RWPE2 (cell line): ENCODE results near the gene ADGRG6.

Experiments used
- ATAC-seq: fragments of 200-7000 bp; cut with Tn5 transposase; 3 replicates; pipeline ENCODE4 v1.9.1; 2021; ENCODE audit warnings: low read depth
- DNase-seq: peaks from one replicate; pipeline ENCODE4 v3.0.0-alpha.2; 2020; ENCODE audit warnings: low spot score
- H3K27ac ChIP-seq: fragments of 450-650 bp; 2 replicates; pipeline ENCODE4 v1.5.1; 2017; ENCODE audit warnings: mild to moderate bottlenecking; ENCODE audit not compliant: poor library complexity, severe bottlenecking
- H3K27me3 ChIP-seq: fragments of 250-450 bp; sonication (Bioruptor Pico); 2 replicates; pipeline ENCODE4 v1.5.1; 2021; ENCODE audit warnings: mild to moderate bottlenecking, moderate library complexity; ENCODE audit not compliant: insufficient read depth, poor library complexity, severe bottlenecking
- H3K36me3 ChIP-seq: fragments of 250-450 bp; sonication (Bioruptor Pico); 2 replicates; pipeline ENCODE4 v1.5.1; 2020; ENCODE audit warnings: low read depth, mild to moderate bottlenecking, moderate library complexity
- H3K4me1 ChIP-seq: fragments of 250-450 bp; sonication (Bioruptor Pico); 2 replicates; pipeline ENCODE4 v1.5.1; 2021; ENCODE audit warnings: mild to moderate bottlenecking, moderate library complexity; ENCODE audit not compliant: insufficient read depth, poor library complexity, severe bottlenecking
- H3K4me3 ChIP-seq: fragments of 250-450 bp; sonication (Bioruptor Pico); 2 replicates; pipeline ENCODE4 v1.5.1; 2021; ENCODE audit warnings: mild to moderate bottlenecking, moderate library complexity; ENCODE audit not compliant: severe bottlenecking
- H3K9me3 ChIP-seq: fragments of 250-450 bp; sonication (Bioruptor Pico); 2 replicates; pipeline ENCODE4 v1.5.1; 2021; ENCODE audit warnings: mild to moderate bottlenecking, moderate library complexity; ENCODE audit not compliant: severe bottlenecking
- CTCF ChIP-seq: fragments of 450-650 bp; IDR thresholded peaks from one replicate; pipeline ENCODE4 v1.5.1; 2017; ENCODE audit warnings: mild to moderate bottlenecking, moderate library complexity; ENCODE audit not compliant: poor library complexity, severe bottlenecking

Gene ADGRG6

GRCh38 chr6:142404751-142405150, 102.9 kb downstream of the ADGRG6 start:
- H3K4me1 ChIP-seq = no peaks in the 10 kb centered on the region
- H3K27me3 ChIP-seq = no peaks in the 10 kb centered on the region
- no peak for DNase-seq
- TF ChIP-seq CTCF = no peak
- peaks cover 78% of the 10 kb centered on the region for H3K36me3 ChIP-seq
- no peak for ATAC-seq
- no peaks in the 10 kb centered on the region for H3K9me3 ChIP-seq
- no peak overlapping the region for H3K27ac ChIP-seq
- H3K4me3 ChIP-seq = no peak overlapping the region

GRCh38 chr6:142406131-142406530, 104.3 kb downstream of the ADGRG6 start:
- DNase-seq (no peak), ATAC-seq (no peak)
- H3K4me3 ChIP-seq = no peak overlapping the region
- no peaks in the 10 kb centered on the region for H3K9me3 ChIP-seq
- H3K4me1 ChIP-seq = no peaks in the 10 kb centered on the region
- peaks cover 79% of the 10 kb centered on the region for H3K36me3 ChIP-seq
- no peak for TF ChIP-seq CTCF
- H3K27me3 ChIP-seq = no peaks in the 10 kb centered on the region
- no peak overlapping the region for H3K27ac ChIP-seq

- ATAC-seq (no peak), DNase-seq (no peak)
- Histone ChIP-seq H3K27me3 (no peaks in the 10 kb centered on the region), H3K4me1 (peaks cover 7% of the 10 kb centered on the region), H3K27ac (no peak overlapping the region), H3K9me3 (no peaks in the 10 kb centered on the region), H3K36me3 (peaks cover 68% of the 10 kb centered on the region), H3K4me3 (no peak overlapping the region)
- no peak for TF ChIP-seq CTCF
Observed at GRCh38 chr6:142407685-142408273, 106.0 kb downstream of the ADGRG6 start.

GRCh38 chr6:142408409-142408808, 106.6 kb downstream of the ADGRG6 start:
- H3K27ac ChIP-seq = no peak overlapping the region
- no peak for TF ChIP-seq CTCF
- peaks cover 63% of the 10 kb centered on the region for H3K36me3 ChIP-seq

GRCh38 chr6:142409794-142410193, 108.0 kb downstream of the ADGRG6 start:
- peaks cover 65% of the 10 kb centered on the region for H3K36me3 ChIP-seq

More at GRCh38 chr6:142408409-142408808, 106.6 kb downstream of the ADGRG6 start:
- no peak overlapping the region for H3K4me3 ChIP-seq
- no peaks in the 10 kb centered on the region for H3K27me3 ChIP-seq
- H3K4me1 ChIP-seq = peaks cover 13% of the 10 kb centered on the region
- ATAC-seq (no peak), DNase-seq (no peak)
- no peaks in the 10 kb centered on the region for H3K9me3 ChIP-seq

More at GRCh38 chr6:142409794-142410193, 108.0 kb downstream of the ADGRG6 start:
- DNase-seq = no peak
- Histone ChIP-seq H3K27me3 (no peaks in the 10 kb centered on the region), H3K4me1 (peaks cover 20% of the 10 kb centered on the region), H3K4me3 (no peak overlapping the region), H3K9me3 (no peaks in the 10 kb centered on the region), H3K27ac (no peak overlapping the region)
- TF ChIP-seq CTCF = no peak
- ATAC-seq = no peak
